Upper lobe of left lung (tissue), 4 donors: ENCODE results near the gene TXNDC9.

Source experiments
- EP300 ChIP-seq, 4 donors: sonication (generic); formaldehyde crosslinking; IDR thresholded peaks; one replicate each; pipeline ENCODE4 v1.5.1; 2017; ENCODE audit warnings: antibody characterized with exemption in 4 of 4, control low read depth in 2 of 4
- POLR2A ChIP-seq, 4 donors: fragments of 450-650 bp; IDR thresholded peaks; one replicate each; pipeline ENCODE4 v1.5.1; 2016 to 2017; ENCODE audit warnings: antibody characterized with exemption in 4 of 4, mild to moderate bottlenecking in 2 of 4
- POLR2AphosphoS5 ChIP-seq, 2 donors: sonication (generic); formaldehyde crosslinking; IDR thresholded peaks; one replicate each; pipeline ENCODE4 v1.5.1; 2017; ENCODE audit warnings: antibody characterized with exemption in 2 of 2
- TF ChIP-seq, protein P1 (sequence below), 6 experiments: fragments of 450-650 bp in 4 of 6; fragments of 200-600 bp in 2 of 6; sonication (generic) in 2 of 6; IDR thresholded peaks; one replicate each; pipeline ENCODE4 v1.5.1; 2016 to 2019; ENCODE audit warnings: antibody characterized with exemption in 6 of 6

DNA sequence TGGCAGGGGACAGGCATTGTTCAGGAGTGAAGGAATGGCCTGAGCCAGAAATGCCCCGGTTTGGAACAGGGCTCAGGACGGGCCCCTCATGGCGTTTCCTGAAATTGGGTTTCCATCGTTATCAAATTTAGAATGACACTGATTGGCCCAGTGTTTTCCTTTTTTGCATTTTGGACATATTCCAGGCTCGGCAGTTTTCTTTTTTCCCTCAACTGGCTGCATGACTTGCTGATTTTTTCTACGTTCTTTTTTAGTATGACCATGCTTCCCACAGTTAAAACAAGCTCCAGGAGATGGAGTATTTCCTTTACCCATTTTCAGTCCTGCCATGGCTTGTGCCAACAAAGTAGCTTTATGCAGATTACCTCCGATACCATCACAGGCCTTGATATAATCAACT, 60.3 kb downstream of the TXNDC9 start:
- TF ChIP-seq, protein P1, sequence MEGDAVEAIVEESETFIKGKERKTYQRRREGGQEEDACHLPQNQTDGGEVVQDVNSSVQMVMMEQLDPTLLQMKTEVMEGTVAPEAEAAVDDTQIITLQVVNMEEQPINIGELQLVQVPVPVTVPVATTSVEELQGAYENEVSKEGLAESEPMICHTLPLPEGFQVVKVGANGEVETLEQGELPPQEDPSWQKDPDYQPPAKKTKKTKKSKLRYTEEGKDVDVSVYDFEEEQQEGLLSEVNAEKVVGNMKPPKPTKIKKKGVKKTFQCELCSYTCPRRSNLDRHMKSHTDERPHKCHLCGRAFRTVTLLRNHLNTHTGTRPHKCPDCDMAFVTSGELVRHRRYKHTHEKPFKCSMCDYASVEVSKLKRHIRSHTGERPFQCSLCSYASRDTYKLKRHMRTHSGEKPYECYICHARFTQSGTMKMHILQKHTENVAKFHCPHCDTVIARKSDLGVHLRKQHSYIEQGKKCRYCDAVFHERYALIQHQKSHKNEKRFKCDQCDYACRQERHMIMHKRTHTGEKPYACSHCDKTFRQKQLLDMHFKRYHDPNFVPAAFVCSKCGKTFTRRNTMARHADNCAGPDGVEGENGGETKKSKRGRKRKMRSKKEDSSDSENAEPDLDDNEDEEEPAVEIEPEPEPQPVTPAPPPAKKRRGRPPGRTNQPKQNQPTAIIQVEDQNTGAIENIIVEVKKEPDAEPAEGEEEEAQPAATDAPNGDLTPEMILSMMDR (IDR thresholded peaks at IDR 0.05), result no peak
- TF ChIP-seq POLR2A (IDR thresholded peaks at IDR 0.05) (no peak), EP300 (IDR thresholded peaks at IDR 0.05) (no peak), POLR2AphosphoS5 (IDR thresholded peaks at IDR 0.05) (no peak)
